CD4-positive, alpha-beta T cell (primary cell): ENCODE results near the gene LAMA4. TPM values are rescaled to one million over a fixed set of nuclear protein-coding genes. Genes with fewer than 3 reads are reported as not detected.

ENCODE experiments used
- ATAC-seq: fragments of 200-7000 bp; cut with Tn5 transposase; one replicate; pipeline ENCODE4 v1.10.0; 2022; ENCODE audit warnings: mild to moderate bottlenecking; ENCODE audit not compliant: poor library complexity
- CTCF ChIA-PET: fragments of 350-600 bp; sonication (Branson Sonifier 250); formaldehyde crosslinking; loops from one replicate; lab custom pipeline; 2021; ENCODE audit warnings: antibody characterized with exemption, inconsistent platforms; lab: Charles Lee
- POLR2A ChIA-PET: fragments of 350-600 bp; sonication (Branson Sonifier 250); formaldehyde crosslinking; loops from one replicate; lab custom pipeline; 2021; ENCODE audit warnings: antibody characterized with exemption, inconsistent platforms; lab: Charles Lee
- DNase-seq, 14 experiments: peaks; one replicate each; pipeline ENCODE4 v3.0.0-alpha.2; 2013 to 2020; ENCODE audit warnings: mixed read lengths in 2 of 14
- H3K27ac ChIP-seq, 2 donors: one replicate each; pipeline versions ENCODE4 v1.5.1 to v1.7.0; 2013; ENCODE audit warnings: low read length in 2 of 2, low read depth in 1 of 2, mild to moderate bottlenecking in 1 of 2
- H3K27me3 ChIP-seq, 2 experiments: 1 replicate in 1 of 2; 2 replicates in 1 of 2; pipeline versions ENCODE4 v1.6.1 to v1.7.0; 2013; ENCODE audit warnings: low read length in 2 of 2, control low read depth in 1 of 2, mild to moderate bottlenecking in 1 of 2, moderate library complexity in 1 of 2; ENCODE audit not compliant: insufficient read depth in 2 of 2, control insufficient read depth in 1 of 2
- H3K36me3 ChIP-seq: one replicate; pipeline ENCODE4 v1.6.1; 2013; ENCODE audit warnings: low read length, control low read depth; ENCODE audit not compliant: insufficient read depth
- H3K4me1 ChIP-seq: one replicate; pipeline ENCODE4 v1.6.1; 2013; ENCODE audit warnings: low read length, control low read depth; ENCODE audit not compliant: insufficient read depth
- H3K4me3 ChIP-seq: one replicate; pipeline ENCODE4 v1.5.1; 2013; ENCODE audit warnings: mild to moderate bottlenecking, low read length, moderate library complexity
- H3K9me3 ChIP-seq, 2 experiments: 1 replicate in 1 of 2; 2 replicates in 1 of 2; pipeline versions ENCODE4 v1.6.1 to v1.7.0; 2013; ENCODE audit warnings: low read length in 2 of 2, mild to moderate bottlenecking in 2 of 2, control low read depth in 1 of 2, moderate library complexity in 1 of 2; ENCODE audit not compliant: control insufficient read depth in 1 of 2, insufficient read depth in 1 of 2
- H3K27ac Mint-ChIP-seq: one replicate; pipeline ENCODE4 v1.8.0; 2020; ENCODE audit warnings: mixed read lengths
- H3K27me3 Mint-ChIP-seq: one replicate; pipeline ENCODE4 v1.8.0; 2021; ENCODE audit warnings: mixed read lengths
- H3K36me3 Mint-ChIP-seq: one replicate; pipeline ENCODE4 v1.8.0; 2021; ENCODE audit warnings: low read depth, mixed read lengths
- H3K4me1 Mint-ChIP-seq: one replicate; pipeline ENCODE4 v1.8.0; 2021; ENCODE audit warnings: low read depth, mixed read lengths
- H3K4me3 Mint-ChIP-seq: one replicate; pipeline ENCODE4 v1.8.0; 2020; ENCODE audit warnings: mild to moderate bottlenecking, mixed read lengths
- H3K9me3 Mint-ChIP-seq: one replicate; pipeline ENCODE4 v1.8.0; 2020; ENCODE audit warnings: mixed read lengths
- intact Hi-C, 2 experiments: fragments of 100-400 bp; cut with DNase I in 1 of 2; cut with micrococcal nuclease in 1 of 2; formaldehyde crosslinking; loops; one replicate each; pipeline versions ENCODE4 v1.15.1 to v1.9.0; 2023 to 2025; cut with DNase I, micrococcal nuclease
- total RNA-seq, 174 experiments: library from RNA in 2 of 174; stranded (reverse) in 2 of 174; gene quantifications; one replicate each; pipeline ENCODE4 v1.2.3 and lab custom pipeline; 2021 to 2026
- TF ChIP-seq, protein P1 (sequence below): fragments of 200-600 bp; IDR thresholded peaks from one replicate; pipeline ENCODE4 v1.8.0; 2022; ENCODE audit warnings: antibody characterized with exemption, mild to moderate bottlenecking

LAMA4 gene
- total RNA-seq, 2 experiments from 2014 or later: not detected

DNA sequence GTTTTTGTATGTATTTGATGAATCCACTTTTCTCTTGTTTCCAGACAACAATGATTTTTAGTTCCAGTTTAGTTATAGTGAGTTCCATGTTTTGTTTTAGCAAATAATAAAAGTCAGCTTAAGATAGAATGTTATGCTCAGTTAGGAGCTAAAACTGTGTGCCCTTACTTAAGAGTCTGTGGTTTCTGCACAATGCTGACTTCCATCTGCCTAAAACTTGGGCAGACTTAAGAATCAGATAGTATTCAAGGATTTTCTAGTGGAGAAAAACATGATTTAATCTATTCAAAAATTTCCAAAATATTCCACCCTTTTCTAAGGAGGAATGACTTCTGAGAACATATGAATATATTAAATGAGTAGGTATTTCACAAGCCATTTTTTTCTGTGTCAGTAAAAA, 32.8 kb downstream of the LAMA4 start:
- ChIA-PET CTCF (interaction anchor here (1.0 kb wide), 1 partner anchor 14 kb away, joined by 3 read pairs; no protein-coding TSS in a partner anchor), POLR2A (no interaction called here)
- H3K27me3 ChIP-seq: peaks cover 0 to 5% of the 10 kb centered on the region in 2 experiments
- no peaks in the 10 kb centered on the region for H3K36me3 Mint-ChIP-seq
- H3K4me3 ChIP-seq: no peak overlapping the region
- peaks cover 15% of the 10 kb centered on the region for H3K27me3 Mint-ChIP-seq
- H3K4me1 Mint-ChIP-seq: no peaks in the 10 kb centered on the region
- H3K9me3 ChIP-seq: no peaks in the 10 kb centered on the region
- H3K36me3 ChIP-seq: no peaks in the 10 kb centered on the region
- no peaks in the 10 kb centered on the region for H3K4me1 ChIP-seq
- H3K4me3 Mint-ChIP-seq: no peak overlapping the region
- no peak for DNase-seq
- H3K27ac ChIP-seq: no peak overlapping the region
- no peak overlapping the region for H3K27ac Mint-ChIP-seq
- TF ChIP-seq, protein P1, sequence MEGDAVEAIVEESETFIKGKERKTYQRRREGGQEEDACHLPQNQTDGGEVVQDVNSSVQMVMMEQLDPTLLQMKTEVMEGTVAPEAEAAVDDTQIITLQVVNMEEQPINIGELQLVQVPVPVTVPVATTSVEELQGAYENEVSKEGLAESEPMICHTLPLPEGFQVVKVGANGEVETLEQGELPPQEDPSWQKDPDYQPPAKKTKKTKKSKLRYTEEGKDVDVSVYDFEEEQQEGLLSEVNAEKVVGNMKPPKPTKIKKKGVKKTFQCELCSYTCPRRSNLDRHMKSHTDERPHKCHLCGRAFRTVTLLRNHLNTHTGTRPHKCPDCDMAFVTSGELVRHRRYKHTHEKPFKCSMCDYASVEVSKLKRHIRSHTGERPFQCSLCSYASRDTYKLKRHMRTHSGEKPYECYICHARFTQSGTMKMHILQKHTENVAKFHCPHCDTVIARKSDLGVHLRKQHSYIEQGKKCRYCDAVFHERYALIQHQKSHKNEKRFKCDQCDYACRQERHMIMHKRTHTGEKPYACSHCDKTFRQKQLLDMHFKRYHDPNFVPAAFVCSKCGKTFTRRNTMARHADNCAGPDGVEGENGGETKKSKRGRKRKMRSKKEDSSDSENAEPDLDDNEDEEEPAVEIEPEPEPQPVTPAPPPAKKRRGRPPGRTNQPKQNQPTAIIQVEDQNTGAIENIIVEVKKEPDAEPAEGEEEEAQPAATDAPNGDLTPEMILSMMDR: no peak
- intact Hi-C loops: no loop called here
- no peaks in the 10 kb centered on the region for H3K9me3 Mint-ChIP-seq
- no peak for ATAC-seq

DNA sequence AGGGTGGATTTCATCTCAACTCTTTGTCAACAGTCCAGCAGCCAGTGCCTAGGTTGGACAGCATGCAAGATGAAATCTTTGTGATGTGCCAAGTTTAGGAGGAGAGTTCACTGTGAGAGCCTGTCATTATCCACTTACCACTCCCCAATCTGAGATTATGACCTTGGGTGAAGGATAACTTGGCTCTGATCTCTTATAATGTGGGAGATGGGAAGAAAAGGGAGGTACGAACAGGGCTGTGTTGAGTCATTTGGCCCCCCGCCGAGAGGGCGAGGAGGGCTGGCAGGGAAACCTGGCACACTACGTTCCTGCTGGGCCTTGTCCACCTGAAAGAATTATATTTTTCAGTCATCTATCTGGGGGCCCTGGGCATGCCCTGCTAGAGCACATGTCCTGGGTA, 35.8 kb downstream of the LAMA4 start:
- H3K4me3 Mint-ChIP-seq: no peak overlapping the region
- no peak overlapping the region for H3K27ac Mint-ChIP-seq
- H3K36me3 ChIP-seq: no peaks in the 10 kb centered on the region
- no peaks in the 10 kb centered on the region for H3K4me1 Mint-ChIP-seq
- no peaks in the 10 kb centered on the region for H3K9me3 Mint-ChIP-seq
- ChIA-PET POLR2A (no interaction called here), CTCF (no interaction called here)
- no peaks in the 10 kb centered on the region for H3K4me1 ChIP-seq
- H3K4me3 ChIP-seq: no peak overlapping the region
- no peaks in the 10 kb centered on the region for H3K9me3 ChIP-seq
- H3K27ac ChIP-seq: no peak overlapping the region
- peaks cover 0 to 5% of the 10 kb centered on the region in 2 experiments for H3K27me3 ChIP-seq
- H3K36me3 Mint-ChIP-seq: no peaks in the 10 kb centered on the region
- TF ChIP-seq, protein P1: no peak
- ATAC-seq (no peak), DNase-seq (no peak)
- H3K27me3 Mint-ChIP-seq: no peaks in the 10 kb centered on the region
- intact Hi-C loops: no loop called here

DNA sequence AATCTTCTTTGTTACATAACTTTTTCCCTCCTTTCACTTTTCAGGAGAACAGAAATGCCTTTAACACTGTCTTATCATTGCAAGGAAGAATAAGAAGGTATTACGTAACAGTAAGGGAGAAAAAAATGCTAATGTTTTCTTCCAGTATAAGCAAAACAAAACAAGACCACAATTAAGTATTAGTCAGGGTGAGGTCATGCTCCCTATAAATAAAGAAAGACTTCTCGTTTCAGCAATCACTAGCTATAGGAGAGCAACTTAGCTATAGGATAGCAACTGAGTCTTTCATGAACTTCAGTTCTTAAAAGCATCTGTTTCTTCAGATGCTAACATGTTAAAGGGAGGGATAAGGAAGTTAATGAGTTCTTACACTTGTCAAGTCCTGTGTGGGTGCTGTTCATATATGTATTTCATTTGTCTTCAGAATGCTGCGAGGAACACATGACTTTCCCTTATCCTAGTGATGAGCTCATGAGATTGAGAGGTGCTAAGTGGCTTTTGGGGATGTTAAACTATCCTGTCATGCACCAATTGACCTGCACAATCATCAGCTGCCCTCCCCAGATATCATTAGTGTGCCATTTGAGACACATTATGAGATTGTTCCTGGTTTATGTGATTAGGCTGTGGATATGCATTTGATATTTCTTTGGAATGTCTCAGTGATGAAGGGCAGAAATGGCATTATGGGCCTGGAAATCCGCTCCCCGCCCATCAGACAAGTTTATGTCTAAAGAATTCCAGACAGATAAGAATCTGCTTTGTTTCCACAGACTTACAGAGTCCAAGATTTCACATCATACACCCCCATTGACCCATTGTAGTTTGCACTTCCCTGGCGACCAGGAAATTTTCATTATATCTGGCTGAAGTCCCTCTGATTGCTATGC, 37.5 kb downstream of the LAMA4 start:
- DNase-seq: no peak
- no peaks in the 10 kb centered on the region for H3K4me1 ChIP-seq
- no peaks in the 10 kb centered on the region for H3K4me1 Mint-ChIP-seq
- POLR2A ChIA-PET: no interaction called here
- peaks cover 5% of the 10 kb centered on the region for H3K27me3 Mint-ChIP-seq
- no peak overlapping the region for H3K4me3 Mint-ChIP-seq
- H3K36me3 ChIP-seq: no peaks in the 10 kb centered on the region
- H3K27me3 ChIP-seq: peaks cover 0 to 5% of the 10 kb centered on the region in 2 experiments
- H3K27ac ChIP-seq: no peak overlapping the region
- no peak for ATAC-seq
- no peaks in the 10 kb centered on the region for H3K9me3 ChIP-seq
- H3K4me3 ChIP-seq: no peak overlapping the region
- TF ChIP-seq, protein P1: no peak
- no peaks in the 10 kb centered on the region for H3K9me3 Mint-ChIP-seq
- no peak overlapping the region for H3K27ac Mint-ChIP-seq
- H3K36me3 Mint-ChIP-seq: no peaks in the 10 kb centered on the region
- intact Hi-C loops: no loop called here
- CTCF ChIA-PET: no interaction called here
